ENCODE results near the gene TRPV2. TPM values are rescaled to one million over a fixed set of nuclear protein-coding genes. Genes with fewer than 3 reads are reported as not detected.

Gene TRPV2
- total and polyA plus RNA-seq, 8 donors: 0.58 to 24.8 (median 5.9) TPM

GRCh38 chr17:16456742-16457316, 41.5 kb downstream of the TRPV2 start:
- H3K9me3 ChIP-seq: no peaks in the 10 kb centered on the region
- DNase-seq: no peak
- peaks cover 0 to 35% (median 14%) of the 10 kb centered on the region in 4 donors for H3K36me3 ChIP-seq
- peaks cover 0 to 20% (median 0%) of the 10 kb centered on the region in 4 donors for H3K4me1 ChIP-seq
- H3K4me3 ChIP-seq: no peak overlapping the region
- intact Hi-C loops (cut with DNase I; ENCODE audit: low total_unique reads): loop anchor here (5.0 kb wide), 1 partner anchor 65 kb away; no protein-coding TSS in a partner anchor
- WGBS, 5 donors: 75 to 85% (median 80%) methylated on average over 9 of the region's 9 CpGs
- no peaks in the 10 kb centered on the region for H3K27me3 ChIP-seq
- no peak overlapping the region for H3K27ac ChIP-seq
- TF ChIP-seq POLR2AphosphoS5 (IDR thresholded peaks at IDR 0.05): no peak
- no peak for TF ChIP-seq EP300 (IDR thresholded peaks at IDR 0.05)
- TF ChIP-seq CTCF (IDR thresholded peaks at IDR 0.05): no peak
- TF ChIP-seq POLR2A (IDR thresholded peaks at IDR 0.05): no peak

GRCh38 chr17:16459271-16459670, 43.9 kb downstream of the TRPV2 start:
- no peaks in the 10 kb centered on the region for H3K27me3 ChIP-seq
- H3K4me3 ChIP-seq: no peak overlapping the region
- 77 to 88% (median 80%) methylated on average over 11 of the region's 11 CpGs for WGBS, 5 donors
- no peaks in the 10 kb centered on the region for H3K9me3 ChIP-seq
- TF ChIP-seq CTCF (IDR thresholded peaks at IDR 0.05) (no peak), EP300 (IDR thresholded peaks at IDR 0.05) (no peak), POLR2A (IDR thresholded peaks at IDR 0.05) (no peak), POLR2AphosphoS5 (IDR thresholded peaks at IDR 0.05) (no peak)
- H3K36me3 ChIP-seq: peaks cover 0 to 40% (median 17%) of the 10 kb centered on the region in 4 donors
- peaks cover 9 to 28% (median 12%) of the 10 kb centered on the region in 4 donors for H3K4me1 ChIP-seq
- intact Hi-C loops (cut with DNase I; ENCODE audit: low total_unique reads): loop anchor here (5.0 kb wide), 1 partner anchor 63 kb away; no protein-coding TSS in a partner anchor
- H3K27ac ChIP-seq: no peak overlapping the region
- DNase-seq: no peak

GRCh38 chr17:16459855-16460550, 44.6 kb downstream of the TRPV2 start:
- Histone ChIP-seq H3K27ac (peak overlapping the region in 1 of 5 donors; percentile 2), H3K4me1 (peaks cover 12 to 35% (median 19%) of the 10 kb centered on the region in 4 donors)
- intact Hi-C loops (cut with DNase I; ENCODE audit: low total_unique reads): loop anchor here (5.0 kb wide), 1 partner anchor 62 kb away; no protein-coding TSS in a partner anchor

GRCh38 chr17:16460796-16461605, 45.6 kb downstream of the TRPV2 start:
- Histone ChIP-seq H3K4me3 (no peak overlapping the region), H3K27me3 (no peaks in the 10 kb centered on the region), H3K9me3 (no peaks in the 10 kb centered on the region), H3K4me1 (peaks cover 12 to 44% (median 29%) of the 10 kb centered on the region in 4 donors), H3K36me3 (peaks cover 0 to 40% (median 17%) of the 10 kb centered on the region in 4 donors), H3K27ac (no peak overlapping the region)
- WGBS, 5 donors: 92 to 96% (median 95%) methylated on average over 17 of the region's 17 CpGs
- TF ChIP-seq CTCF (IDR thresholded peaks at IDR 0.05): no peak
- no peak for TF ChIP-seq EP300 (IDR thresholded peaks at IDR 0.05)
- no peak for TF ChIP-seq POLR2AphosphoS5 (IDR thresholded peaks at IDR 0.05)
- no peak for TF ChIP-seq POLR2A (IDR thresholded peaks at IDR 0.05)
- no peak for DNase-seq
- intact Hi-C loops (cut with DNase I; ENCODE audit: low total_unique reads): no loop called here

More at GRCh38 chr17:16459855-16460550, 44.6 kb downstream of the TRPV2 start:
- DNase-seq: no peak
- TF ChIP-seq POLR2A (IDR thresholded peaks at IDR 0.05) (no peak), EP300 (IDR thresholded peaks at IDR 0.05) (no peak)
- 71 to 80% (median 76%) methylated on average over 4 to 5 of the region's 5 CpGs for whole genome bisulfite sequencing, 5 donors
- H3K4me3 ChIP-seq: no peak overlapping the region
- H3K36me3 ChIP-seq: peaks cover 0 to 40% (median 17%) of the 10 kb centered on the region in 4 donors
- H3K27me3 ChIP-seq: no peaks in the 10 kb centered on the region
- no peaks in the 10 kb centered on the region for H3K9me3 ChIP-seq
